ENCODE results near the gene ATP2C1.

Gene ATP2C1

GRCh38 chr3:130935761-130936492 lies 42.0 kb downstream of the ATP2C1 start:
- no peak overlapping the region for H3K4me3 ChIP-seq (ENCODE audit: low read depth, low read length)
- no peak for TF ChIP-seq CTCF (IDR thresholded peaks at IDR 0.05; ENCODE audit: borderline replicate concordance, insufficient read depth, low read depth, low read length)

GRCh38 chr3:130939753-130940152 lies 45.9 kb downstream of the ATP2C1 start:
- no peak for TF ChIP-seq CTCF (IDR thresholded peaks at IDR 0.05; ENCODE audit: borderline replicate concordance, insufficient read depth, low read depth, low read length)
- no peak overlapping the region for H3K4me3 ChIP-seq (ENCODE audit: low read depth, low read length)

- no peak overlapping the region for H3K4me3 ChIP-seq (ENCODE audit: low read depth, low read length)
- no peak for TF ChIP-seq CTCF (IDR thresholded peaks at IDR 0.05; ENCODE audit: borderline replicate concordance, insufficient read depth, low read depth, low read length)
These were observed 47.9 kb downstream of the ATP2C1 start for GRCh38 chr3:130941793-130942192.

GRCh38 chr3:130946882-130947281 lies 53.0 kb downstream of the ATP2C1 start:
- H3K4me3 ChIP-seq (ENCODE audit: low read depth, low read length) = no peak overlapping the region
- TF ChIP-seq CTCF (IDR thresholded peaks at IDR 0.05; ENCODE audit: borderline replicate concordance, insufficient read depth, low read depth, low read length) = no peak

GRCh38 chr3:130948001-130948773 lies 54.3 kb downstream of the ATP2C1 start:
- no peak for TF ChIP-seq CTCF (IDR thresholded peaks at IDR 0.05; ENCODE audit: borderline replicate concordance, insufficient read depth, low read depth, low read length)
- no peak overlapping the region for H3K4me3 ChIP-seq (ENCODE audit: low read depth, low read length)

GRCh38 chr3:130948929-130949328 lies 55.0 kb downstream of the ATP2C1 start:
- no peak for TF ChIP-seq CTCF (IDR thresholded peaks at IDR 0.05; ENCODE audit: borderline replicate concordance, insufficient read depth, low read depth, low read length)
- no peak overlapping the region for H3K4me3 ChIP-seq (ENCODE audit: low read depth, low read length)

- TF ChIP-seq CTCF (IDR thresholded peaks at IDR 0.05; ENCODE audit: borderline replicate concordance, insufficient read depth, low read depth, low read length) = no peak
- H3K4me3 ChIP-seq (ENCODE audit: low read depth, low read length) = no peak overlapping the region
These were observed 56.2 kb downstream of the ATP2C1 start for GRCh38 chr3:130950124-130950523.
